ENCODE measurements around the gene FN1. TPM values are rescaled to one million over a fixed set of nuclear protein-coding genes. Genes with fewer than 3 reads are reported as not detected.

The FN1 gene
- total and polyA plus RNA-seq, 2 of the 8 experiments (the other 6 are each of a cell fraction or from before 2014, with no cell fraction given), result 42.9 to 109 TPM

DNA sequence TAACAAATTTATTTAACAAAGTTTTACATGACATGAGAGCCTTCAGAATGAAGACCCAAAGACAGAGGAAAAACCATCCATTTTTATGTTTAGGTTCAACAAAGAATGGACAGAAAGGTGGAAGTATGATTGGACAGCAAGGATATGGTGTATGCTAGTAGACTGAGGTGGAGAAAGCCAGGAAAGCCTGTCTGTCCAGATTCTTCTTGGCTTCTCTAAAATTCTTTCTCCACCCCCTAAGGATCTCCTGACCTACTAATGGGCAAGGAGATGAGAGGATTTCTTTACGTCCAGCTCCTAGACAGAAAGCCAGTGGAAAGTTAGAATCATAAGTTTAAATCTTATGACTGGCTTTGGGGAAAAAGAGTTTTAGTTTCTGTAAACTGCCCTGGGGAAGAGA lies 121.0 kb downstream of the FN1 start (continued):
- TF ChIP-seq SAP30 (IDR thresholded peaks at IDR 0.05; ENCODE audit: insufficient read depth, insufficient replicate concordance, low read length), result no peak
- no peak for TF ChIP-seq TBP (IDR thresholded peaks at IDR 0.05; ENCODE audit: low read depth, low read length)
- TF ChIP-seq NANOG (IDR thresholded peaks at IDR 0.05; ENCODE audit: insufficient read depth, low read depth, low read length, poor library complexity, severe bottlenecking), result no peak
- TF ChIP-seq, protein P1, sequence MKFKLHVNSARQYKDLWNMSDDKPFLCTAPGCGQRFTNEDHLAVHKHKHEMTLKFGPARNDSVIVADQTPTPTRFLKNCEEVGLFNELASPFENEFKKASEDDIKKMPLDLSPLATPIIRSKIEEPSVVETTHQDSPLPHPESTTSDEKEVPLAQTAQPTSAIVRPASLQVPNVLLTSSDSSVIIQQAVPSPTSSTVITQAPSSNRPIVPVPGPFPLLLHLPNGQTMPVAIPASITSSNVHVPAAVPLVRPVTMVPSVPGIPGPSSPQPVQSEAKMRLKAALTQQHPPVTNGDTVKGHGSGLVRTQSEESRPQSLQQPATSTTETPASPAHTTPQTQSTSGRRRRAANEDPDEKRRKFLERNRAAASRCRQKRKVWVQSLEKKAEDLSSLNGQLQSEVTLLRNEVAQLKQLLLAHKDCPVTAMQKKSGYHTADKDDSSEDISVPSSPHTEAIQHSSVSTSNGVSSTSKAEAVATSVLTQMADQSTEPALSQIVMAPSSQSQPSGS (IDR thresholded peaks at IDR 0.05; ENCODE audit: low read length), result no peak
- TF ChIP-seq, protein P2, sequence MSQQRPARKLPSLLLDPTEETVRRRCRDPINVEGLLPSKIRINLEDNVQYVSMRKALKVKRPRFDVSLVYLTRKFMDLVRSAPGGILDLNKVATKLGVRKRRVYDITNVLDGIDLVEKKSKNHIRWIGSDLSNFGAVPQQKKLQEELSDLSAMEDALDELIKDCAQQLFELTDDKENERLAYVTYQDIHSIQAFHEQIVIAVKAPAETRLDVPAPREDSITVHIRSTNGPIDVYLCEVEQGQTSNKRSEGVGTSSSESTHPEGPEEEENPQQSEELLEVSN (IDR thresholded peaks at IDR 0.05), result no peak
- no peak for TF ChIP-seq SIRT6 (IDR thresholded peaks at IDR 0.05; ENCODE audit: low read length)
